Activated T-cell treated with anti-CD3 and anti-CD28 coated beads, Interleukin-2, amount 50 U/mL, for 72 hours (primary cell): ENCODE data around the gene PERCC1. TPM values are rescaled to one million over a fixed set of nuclear protein-coding genes. Genes with fewer than 3 reads are reported as not detected.
"Not testable (repeated sequence)": the region's sequence is repeated elsewhere in the genome, so short reads cannot be mapped to it uniquely, and the experiment has no call there.

ENCODE experiments used
- ATAC-seq, 2 donors: fragments of 150-1000 bp; cut with Tn5 transposase; replicated peaks in 1 of 2; 2 replicates each; pipeline ENCODE4 v1.10.0; 2021; ENCODE audit warnings: moderate library complexity in 2 of 2, mild to moderate bottlenecking in 1 of 2
- DNase-seq, 2 donors: peaks; one replicate each; pipeline ENCODE4 v3.0.0; 2021 to 2022; ENCODE audit warnings: mixed read lengths in 1 of 2
- H3K27ac Mint-ChIP-seq: one replicate; pipeline ENCODE4 v1.8.0; 2022; ENCODE audit warnings: mild to moderate bottlenecking, moderate library complexity, mixed read lengths
- H3K27me3 Mint-ChIP-seq: one replicate; pipeline ENCODE4 v1.8.0; 2022; ENCODE audit warnings: low read depth, mixed read lengths
- H3K36me3 Mint-ChIP-seq, 2 donors: one replicate each; pipeline ENCODE4 v1.8.0; 2022; ENCODE audit warnings: mixed read lengths in 2 of 2, mild to moderate bottlenecking in 1 of 2; ENCODE audit not compliant: insufficient read depth in 2 of 2
- H3K4me1 Mint-ChIP-seq: one replicate; pipeline ENCODE4 v1.8.0; 2022; ENCODE audit warnings: low read depth, mixed read lengths
- H3K4me3 Mint-ChIP-seq, 2 donors: one replicate each; pipeline ENCODE4 v1.8.0; 2022; ENCODE audit warnings: mild to moderate bottlenecking in 2 of 2, mixed read lengths in 2 of 2, moderate library complexity in 2 of 2
- H3K9me3 Mint-ChIP-seq, 2 donors: one replicate each; pipeline ENCODE4 v1.8.0; 2022; ENCODE audit warnings: mixed read lengths in 2 of 2
- total RNA-seq, 2 donors: library from RNA; stranded (reverse); gene quantifications; one replicate each; pipeline ENCODE4 v1.2.3, GENCODE V29; 2022

Gene PERCC1
- total RNA-seq, 2 donors from 2014 or later = 0.81 TPM; not detected in 1

DNA sequence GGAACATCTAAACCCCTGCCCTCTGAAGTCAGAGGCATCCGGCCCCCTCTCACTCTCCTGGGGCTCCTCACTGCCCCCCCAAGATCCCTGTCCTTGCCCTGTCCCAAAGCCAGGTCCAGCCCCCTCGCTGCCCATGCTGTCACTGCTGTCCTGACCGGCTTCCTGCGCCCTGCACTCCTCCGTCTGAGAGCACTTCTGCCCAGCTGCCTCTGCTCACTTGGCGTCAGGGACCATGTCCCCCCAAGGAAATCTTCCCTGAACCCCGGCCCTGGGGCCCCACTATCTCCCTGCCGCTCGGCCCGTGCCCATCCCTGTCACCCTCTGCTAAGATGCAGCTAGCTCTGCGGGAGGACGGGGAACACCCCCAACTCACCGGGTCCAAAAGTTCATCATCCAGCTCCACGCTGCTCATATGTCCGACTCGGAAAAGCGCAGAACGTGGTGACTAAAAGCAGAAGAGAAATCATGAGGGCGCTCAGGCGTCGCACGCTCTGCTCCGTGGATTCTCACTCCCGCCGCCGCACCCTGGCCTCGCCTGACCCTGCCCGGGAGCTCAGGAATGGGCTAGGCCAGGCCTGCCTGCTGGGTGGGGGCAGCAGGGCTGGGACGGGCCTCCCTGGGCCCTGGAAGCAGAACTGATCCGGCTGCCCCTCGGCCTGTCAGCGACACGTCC is 34.2 kb downstream of the PERCC1 start:
- no peak for ATAC-seq
- H3K4me3 Mint-ChIP-seq = no peak overlapping the region
- no peaks in the 10 kb centered on the region for H3K27me3 Mint-ChIP-seq
- DNase-seq = no peak
- H3K9me3 Mint-ChIP-seq = no peaks in the 10 kb centered on the region
- no peak overlapping the region for H3K27ac Mint-ChIP-seq
- H3K36me3 Mint-ChIP-seq = no peaks in the 10 kb centered on the region
- peaks cover 8% of the 10 kb centered on the region for H3K4me1 Mint-ChIP-seq

DNA sequence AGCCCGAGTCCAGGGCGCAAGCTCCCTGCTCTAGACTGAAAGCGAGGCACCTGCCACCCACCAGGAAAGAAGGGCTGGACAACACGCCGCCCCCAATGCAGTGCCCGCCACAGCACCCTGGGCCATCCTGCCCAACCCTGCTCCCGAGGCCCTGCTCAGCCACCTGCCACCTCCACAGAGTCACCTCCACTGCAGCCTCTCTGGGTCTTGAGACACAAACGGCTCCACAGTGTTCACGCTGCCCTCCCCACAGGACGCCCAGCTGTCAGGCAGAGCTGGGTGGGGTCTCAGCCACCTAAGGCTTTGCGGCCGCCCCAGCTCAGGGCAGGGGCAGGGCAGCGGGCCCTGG is 34.7 kb downstream of the PERCC1 start:
- ATAC-seq = no peak
- Mint-ChIP-seq H3K36me3 (no peaks in the 10 kb centered on the region), H3K27me3 (no peaks in the 10 kb centered on the region), H3K27ac (no peak overlapping the region), H3K4me1 (peaks cover 14% of the 10 kb centered on the region), H3K9me3 (no peaks in the 10 kb centered on the region), H3K4me3 (no peak overlapping the region)
- DNase-seq = no peak

DNA sequence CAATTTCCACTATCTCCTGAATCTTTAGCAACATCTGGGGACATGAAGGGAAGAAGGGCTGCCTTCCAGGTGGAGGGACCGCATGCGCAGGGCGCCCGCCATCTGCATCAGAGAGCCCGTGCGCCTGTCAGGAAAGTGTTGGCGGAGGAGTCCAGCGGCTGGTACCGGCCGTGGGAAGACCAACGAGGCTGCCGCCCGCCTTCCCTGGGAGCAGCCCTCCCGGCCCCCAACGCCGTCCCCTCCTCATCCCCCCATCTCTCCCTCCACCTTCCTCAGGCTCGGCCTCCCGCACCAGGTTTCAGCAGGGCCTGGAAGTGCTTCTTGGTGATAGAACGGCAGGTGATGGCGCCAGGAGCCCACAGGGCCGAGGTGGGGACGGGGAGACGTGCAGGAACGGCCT is 35.2 kb downstream of the PERCC1 start:
- no peaks in the 10 kb centered on the region for H3K9me3 Mint-ChIP-seq

DNA sequence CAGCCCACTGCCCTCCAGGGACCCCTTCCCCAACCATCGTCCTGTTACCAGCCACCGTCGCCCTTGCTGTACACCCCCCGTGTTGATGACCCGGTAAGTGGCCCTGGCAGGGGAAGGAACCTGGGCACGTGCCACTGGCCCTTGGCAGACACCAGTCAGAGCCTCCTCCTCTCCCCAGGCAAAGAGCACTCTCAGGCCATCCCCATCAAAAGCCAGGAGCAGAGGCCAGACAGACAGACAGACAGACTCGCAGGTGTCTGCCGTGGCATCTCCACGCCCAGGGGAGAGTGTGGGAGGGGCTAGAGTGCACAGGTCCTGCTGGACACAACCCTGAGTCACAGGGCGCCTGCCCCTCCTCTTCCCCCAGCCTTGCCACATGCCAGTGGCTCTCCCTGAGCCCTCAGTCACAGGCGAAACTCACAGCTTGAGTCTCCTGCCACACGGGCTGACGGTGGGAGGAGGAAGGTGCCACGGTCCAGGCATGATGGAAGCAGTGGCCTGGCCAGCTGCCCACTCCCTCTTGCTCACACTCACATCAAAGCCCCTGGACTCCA is 36.2 kb downstream of the PERCC1 start:
- no peaks in the 10 kb centered on the region for H3K36me3 Mint-ChIP-seq
- no peaks in the 10 kb centered on the region for H3K27me3 Mint-ChIP-seq
- no peak overlapping the region for H3K27ac Mint-ChIP-seq
- DNase-seq = no peak
- peaks cover 26% of the 10 kb centered on the region for H3K4me1 Mint-ChIP-seq
- H3K4me3 Mint-ChIP-seq = no peak overlapping the region
- no peaks in the 10 kb centered on the region for H3K9me3 Mint-ChIP-seq
- ATAC-seq = no peak

More for the DNA sequence above, 35.2 kb downstream of the PERCC1 start:
- peaks cover 19% of the 10 kb centered on the region for H3K4me1 Mint-ChIP-seq
- DNase-seq (no peak), ATAC-seq (no peak)
- no peaks in the 10 kb centered on the region for H3K27me3 Mint-ChIP-seq
- no peaks in the 10 kb centered on the region for H3K36me3 Mint-ChIP-seq
- no peak overlapping the region for H3K27ac Mint-ChIP-seq
- H3K4me3 Mint-ChIP-seq = no peak overlapping the region

DNA sequence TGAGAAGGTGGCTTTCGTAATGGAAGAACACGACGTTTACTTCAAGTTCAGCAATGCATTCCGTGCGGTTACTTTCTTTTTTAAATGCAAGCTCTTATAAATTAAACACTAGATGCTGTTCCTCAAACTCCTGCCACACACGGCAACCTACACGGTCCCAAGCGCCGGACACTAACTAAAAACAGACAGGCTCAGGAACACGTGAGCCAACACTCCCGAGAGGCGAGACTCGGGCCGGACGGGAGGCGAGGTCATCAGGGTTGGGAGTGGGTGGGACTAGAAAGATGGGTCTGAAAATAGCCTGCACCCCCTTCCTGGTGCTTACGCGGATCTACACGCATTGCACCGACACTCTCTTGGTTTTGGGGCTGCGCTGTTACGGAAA is 37.5 kb downstream of the PERCC1 start:
- H3K27ac Mint-ChIP-seq = no peak overlapping the region

DNA sequence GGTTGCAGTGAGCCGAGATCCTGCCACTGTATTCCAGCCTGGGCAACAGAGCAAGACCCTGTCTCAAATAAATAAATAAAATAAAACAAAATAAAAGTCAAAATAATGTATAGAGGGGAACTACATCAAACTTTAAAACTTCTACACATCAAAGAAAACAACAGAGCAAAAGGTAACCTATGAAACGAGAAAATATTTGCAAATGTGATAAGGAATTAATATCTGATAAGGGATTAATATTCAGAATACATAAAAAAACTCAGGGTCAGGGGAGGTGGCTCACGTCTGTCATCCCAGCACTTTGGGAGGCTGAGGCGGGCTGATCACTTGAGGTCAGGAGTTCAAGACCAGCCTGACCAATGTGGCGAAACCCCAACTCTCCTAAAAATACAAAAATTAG is 38.3 kb downstream of the PERCC1 start:
- H3K9me3 Mint-ChIP-seq, H3K4me3 Mint-ChIP-seq, DNase-seq, H3K36me3 Mint-ChIP-seq, ATAC-seq, H3K27ac Mint-ChIP-seq, H3K27me3 Mint-ChIP-seq: not testable (repeated sequence)
- H3K4me1 Mint-ChIP-seq = peaks cover 44% of the 10 kb centered on the region

More for the DNA sequence above, 37.5 kb downstream of the PERCC1 start:
- DNase-seq (no peak), ATAC-seq (no peak)
- no peak overlapping the region for H3K4me3 Mint-ChIP-seq
- no peaks in the 10 kb centered on the region for H3K27me3 Mint-ChIP-seq
- peaks cover 39% of the 10 kb centered on the region for H3K4me1 Mint-ChIP-seq
- no peaks in the 10 kb centered on the region for H3K36me3 Mint-ChIP-seq
- no peaks in the 10 kb centered on the region for H3K9me3 Mint-ChIP-seq

DNA sequence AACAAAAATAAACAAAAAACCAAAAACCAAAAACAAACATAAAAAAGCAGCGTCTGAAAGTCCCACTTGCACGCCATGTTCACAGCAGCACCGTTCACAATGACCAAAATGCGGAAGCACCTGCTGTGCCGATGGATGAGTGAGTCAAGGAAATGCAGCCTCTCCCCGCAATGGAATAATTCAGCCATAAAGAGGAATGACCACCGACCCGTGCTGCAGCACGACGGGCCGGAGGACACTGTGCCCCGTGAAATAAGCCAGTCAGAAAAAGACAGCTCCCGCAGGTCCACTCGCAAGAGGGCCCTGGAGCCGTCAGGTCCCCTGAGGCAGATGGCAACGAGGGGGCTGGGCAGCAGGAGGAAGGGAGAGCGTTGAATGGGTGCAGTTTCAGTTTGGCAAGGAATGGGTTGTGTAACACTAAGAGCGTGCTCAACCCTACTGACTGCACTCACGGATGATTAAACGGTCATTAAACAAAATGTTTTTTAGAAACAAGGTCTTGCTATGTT is 38.9 kb downstream of the PERCC1 start:
- Mint-ChIP-seq H3K4me1 (peaks cover 45% of the 10 kb centered on the region), H3K27ac (peak overlapping the region; percentile 57), H3K27me3 (no peaks in the 10 kb centered on the region), H3K9me3 (no peaks in the 10 kb centered on the region), H3K36me3 (no peaks in the 10 kb centered on the region), H3K4me3 (peak overlapping the region in 1 of 2 donors; percentile 65)
- ATAC-seq (no peak), DNase-seq (no peak)

DNA sequence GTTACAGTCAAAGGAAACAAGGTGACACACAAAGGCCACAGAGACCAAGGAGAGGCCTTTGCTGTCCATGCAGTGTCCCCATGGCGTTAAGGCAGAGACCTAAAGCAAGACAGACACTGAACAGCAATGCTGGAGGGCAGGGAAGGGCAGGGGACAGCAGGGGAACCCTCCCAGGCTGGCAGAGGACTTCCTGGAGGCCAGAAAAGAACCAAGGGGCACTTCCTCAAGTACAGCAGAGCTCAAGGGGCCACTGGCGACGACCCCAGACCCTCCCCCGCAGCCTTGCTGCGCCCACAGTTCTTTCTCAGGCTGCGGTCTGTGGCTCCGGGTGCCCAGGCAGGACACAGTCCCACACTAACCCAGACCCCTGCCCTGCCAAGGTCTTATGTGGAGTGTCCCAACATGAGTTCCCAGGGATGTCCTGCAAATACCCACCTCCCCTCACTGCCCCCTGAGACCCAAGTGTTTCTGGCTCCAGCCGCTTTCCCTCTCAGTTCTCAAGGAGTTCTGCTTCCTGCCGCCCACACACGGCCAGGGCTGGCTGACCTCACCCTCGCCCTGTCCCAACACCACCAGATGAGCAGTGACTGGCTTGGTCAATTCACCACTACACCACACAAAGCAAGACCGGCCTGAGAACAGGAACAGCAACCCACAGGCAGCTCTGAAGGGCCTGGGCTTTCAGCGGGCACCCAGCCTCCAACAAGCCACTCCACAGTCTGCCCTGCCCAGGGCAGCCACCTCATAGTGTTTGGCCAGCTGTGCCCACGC is 39.8 kb downstream of the PERCC1 start:
- ATAC-seq = no peak
- DNase-seq = no peak
- H3K4me3 Mint-ChIP-seq = peak overlapping the region in 1 of 2 donors; percentile 50
- no peaks in the 10 kb centered on the region for H3K9me3 Mint-ChIP-seq
- peaks cover 47% of the 10 kb centered on the region for H3K4me1 Mint-ChIP-seq
- H3K27ac Mint-ChIP-seq = peak overlapping the region; percentile 16
- no peaks in the 10 kb centered on the region for H3K36me3 Mint-ChIP-seq
- H3K27me3 Mint-ChIP-seq = no peaks in the 10 kb centered on the region

DNA sequence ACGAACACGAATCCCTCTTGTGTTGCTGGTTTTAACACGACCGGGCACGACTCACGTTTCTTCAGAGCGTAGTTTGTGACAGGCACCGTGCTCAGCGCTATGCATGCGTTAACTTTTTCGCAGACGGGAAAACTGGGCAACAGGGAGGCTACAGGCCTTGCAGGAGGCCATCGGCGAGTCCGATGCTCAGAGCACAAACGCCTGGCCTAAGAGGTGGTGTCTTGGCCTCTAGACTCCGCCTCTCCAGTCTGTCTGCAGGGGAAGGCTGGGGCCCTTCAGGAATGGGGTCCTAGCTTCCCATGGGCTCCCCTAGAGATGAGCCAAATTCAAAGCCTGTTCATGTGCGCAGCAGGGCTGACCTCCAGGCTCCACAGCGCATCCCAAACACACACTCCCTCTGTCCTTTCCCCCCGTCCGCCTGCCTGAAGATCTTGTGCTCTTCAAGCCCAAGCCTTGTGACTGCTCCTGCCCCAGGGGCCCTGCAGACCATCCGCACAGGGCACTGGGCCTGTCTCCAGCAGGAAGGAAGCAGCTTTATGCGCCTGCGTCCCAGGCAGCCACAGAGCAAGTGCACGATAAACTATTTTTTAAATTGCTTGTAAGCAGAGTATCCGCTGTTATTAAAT is 40.8 kb downstream of the PERCC1 start:
- no peak overlapping the region for H3K27ac Mint-ChIP-seq
- ATAC-seq = no peak

DNA sequence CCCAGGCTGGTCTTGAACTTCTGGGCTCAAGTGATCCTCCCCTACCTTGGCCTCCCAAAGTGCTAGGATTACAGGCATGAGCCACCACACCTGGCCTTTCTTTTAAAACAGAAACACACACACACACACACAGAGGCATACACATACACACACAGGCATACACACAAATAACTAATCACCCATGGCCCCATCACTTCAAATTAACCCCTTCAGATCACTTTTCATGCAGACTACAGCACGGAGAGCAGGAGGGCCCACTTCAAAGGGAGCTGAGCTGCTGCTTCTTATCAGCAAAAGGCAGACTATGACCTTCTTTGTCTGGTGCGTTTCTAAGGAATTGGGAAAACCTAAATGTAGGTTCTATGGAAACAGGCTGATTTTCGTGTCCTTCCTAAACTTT is 42.1 kb downstream of the PERCC1 start:
- no peak overlapping the region for H3K27ac Mint-ChIP-seq
- no peaks in the 10 kb centered on the region for H3K36me3 Mint-ChIP-seq
- no peak for DNase-seq
- H3K4me3 Mint-ChIP-seq = peak overlapping the region; percentile 22 to 43
- no peaks in the 10 kb centered on the region for H3K27me3 Mint-ChIP-seq
- ATAC-seq = no peak
- H3K9me3 Mint-ChIP-seq = no peaks in the 10 kb centered on the region
- peaks cover 52% of the 10 kb centered on the region for H3K4me1 Mint-ChIP-seq

More for the DNA sequence above, 40.8 kb downstream of the PERCC1 start:
- Mint-ChIP-seq H3K27me3 (no peaks in the 10 kb centered on the region), H3K4me1 (peaks cover 52% of the 10 kb centered on the region), H3K9me3 (no peaks in the 10 kb centered on the region), H3K4me3 (peak overlapping the region in 1 of 2 donors; percentile 22), H3K36me3 (no peaks in the 10 kb centered on the region)
- no peak for DNase-seq

DNA sequence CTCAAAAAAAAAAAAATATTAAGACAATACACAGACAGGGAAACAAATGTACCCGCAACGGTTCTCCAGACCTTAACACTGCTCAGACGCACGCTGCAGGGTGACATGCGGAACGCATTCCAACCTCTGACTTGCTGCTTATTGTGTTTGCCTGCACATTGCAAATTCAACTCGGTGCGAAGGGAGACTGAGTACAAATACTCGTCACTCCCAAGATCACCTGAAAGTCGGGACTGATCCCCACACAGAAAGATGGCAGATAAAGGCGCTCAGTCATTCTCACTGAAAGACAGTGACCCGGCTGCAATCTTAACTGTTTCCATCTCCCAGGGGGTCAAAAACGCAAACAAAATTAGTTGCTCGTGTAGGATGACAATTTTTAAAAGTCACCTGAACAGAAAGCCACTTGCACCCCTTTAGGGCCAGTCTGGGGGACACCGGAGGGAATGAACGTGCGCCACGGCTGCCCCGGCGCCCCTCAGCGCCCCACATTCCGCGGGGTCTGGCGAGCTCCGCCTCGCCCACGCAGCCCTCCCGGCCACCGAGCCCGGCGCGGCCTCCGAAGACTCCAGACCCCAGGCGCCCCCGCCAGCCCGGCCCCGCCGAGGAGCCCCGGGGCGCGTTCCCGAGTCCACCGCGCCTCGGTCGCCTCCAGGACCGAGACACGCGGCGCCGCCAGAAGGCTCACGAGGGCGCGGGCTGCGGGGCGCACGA is 43.4 kb downstream of the PERCC1 start:
- Mint-ChIP-seq H3K27ac (peak overlapping the region; percentile 26), H3K4me1 (peaks cover 51% of the 10 kb centered on the region)
- peak; percentile 7 to 26 for ATAC-seq

DNA sequence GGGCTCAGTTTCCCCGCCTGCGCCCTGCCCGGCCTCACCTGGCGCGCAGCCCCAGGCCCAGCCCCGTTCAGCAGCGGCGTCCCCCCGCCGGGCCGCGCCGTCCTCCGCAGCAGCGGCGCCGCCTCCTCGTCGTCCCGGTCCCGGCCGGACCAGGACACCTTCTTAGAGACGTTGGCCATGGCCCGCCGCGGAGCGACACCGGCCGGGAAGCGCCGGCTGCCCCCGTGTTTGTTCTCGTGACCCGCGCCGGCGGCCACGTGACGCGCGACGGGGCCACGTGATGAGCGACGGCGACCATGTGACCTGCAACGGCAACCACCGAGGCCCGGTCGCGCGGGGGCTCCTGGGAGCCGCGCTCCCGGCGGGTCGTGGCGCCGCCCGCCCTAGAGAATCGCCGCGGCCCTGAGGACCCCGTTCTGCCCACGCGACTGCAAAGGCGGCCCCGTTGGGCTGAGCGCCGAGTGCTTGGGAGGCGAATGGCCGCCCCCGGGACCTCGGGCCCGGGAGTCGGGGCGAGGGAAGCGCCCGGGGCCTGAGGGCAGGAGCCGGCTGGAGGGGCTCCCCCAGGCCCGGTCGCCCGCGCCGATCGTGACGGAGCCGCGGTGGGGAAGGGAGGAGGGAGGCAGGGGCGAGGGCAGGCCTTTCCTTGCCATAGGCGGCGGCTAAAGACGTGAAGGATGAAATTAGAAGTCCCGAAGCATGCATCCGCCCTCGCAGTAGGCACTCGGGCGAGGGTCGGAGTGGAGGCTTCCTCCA is 44.1 kb downstream of the PERCC1 start, which contains the start of gene CLCN7:
Gene CLCN7 (minus strand): TSS at position 233 of the 756 bp plus-strand sequence. CDS start 54 bp downstream, at position 179.
- ATAC-seq = peak; percentile 96
- no peaks in the 10 kb centered on the region for H3K27me3 Mint-ChIP-seq

More for the DNA sequence above, 43.4 kb downstream of the PERCC1 start:
- H3K27me3 Mint-ChIP-seq = no peaks in the 10 kb centered on the region
- peak overlapping the region; percentile 87 to 90 for H3K4me3 Mint-ChIP-seq
- DNase-seq = peak in 1 of 2 donors; percentile 25
- no peaks in the 10 kb centered on the region for H3K36me3 Mint-ChIP-seq
- no peaks in the 10 kb centered on the region for H3K9me3 Mint-ChIP-seq

More for the DNA sequence above, 44.1 kb downstream of the PERCC1 start, which contains the start of gene CLCN7:
- H3K27ac Mint-ChIP-seq = peak within 1 kb of the TSS; percentile 86
- H3K36me3 Mint-ChIP-seq = no peaks in the 10 kb centered on the region
- DNase-seq = peak; percentile 93
- H3K9me3 Mint-ChIP-seq = no peaks in the 10 kb centered on the region
- H3K4me3 Mint-ChIP-seq = peak within 1 kb of the TSS; percentile 87 to 90
- peaks cover 44% of the 10 kb centered on the region for H3K4me1 Mint-ChIP-seq
